ENCODE results near the gene ZNF319. TPM values are rescaled to one million over a fixed set of nuclear protein-coding genes. Genes with fewer than 3 reads are reported as not detected.

The ZNF319 gene
- total RNA-seq, 2 experiments from 2014 or later = 21.5 to 21.8 TPM

DNA sequence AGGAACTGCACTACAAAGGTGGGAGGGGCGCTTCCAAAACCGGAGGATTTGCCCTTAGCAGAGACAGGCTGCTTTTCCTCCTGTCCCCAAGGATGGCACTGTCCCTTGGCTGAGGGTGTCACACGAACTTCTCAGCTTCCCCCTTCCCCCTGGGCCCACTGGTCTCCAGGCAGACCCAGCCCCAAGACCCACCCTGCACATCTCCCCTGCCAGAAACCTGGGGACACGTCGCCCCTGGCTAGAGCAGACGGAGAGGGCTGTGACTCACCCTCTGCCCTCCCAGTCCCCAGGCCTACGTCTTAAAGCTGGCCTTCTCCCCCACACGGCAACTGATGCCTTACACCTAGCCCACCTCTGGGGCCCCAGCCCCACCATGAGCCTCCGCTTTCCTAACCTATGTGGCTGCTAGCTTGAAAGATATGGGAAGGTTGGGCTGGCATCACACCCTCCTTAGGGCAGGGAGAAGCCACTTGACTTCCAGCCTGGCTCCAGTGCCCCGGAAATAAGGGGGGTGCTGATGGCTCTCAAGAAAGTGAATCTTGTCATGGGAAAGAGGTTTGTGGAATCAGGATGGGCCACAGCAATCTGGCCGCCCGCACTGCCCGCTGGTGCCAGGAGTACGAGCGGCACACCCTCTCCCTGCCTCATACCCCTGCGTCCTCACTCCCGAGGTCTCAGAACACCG lies 4.6 kb downstream of the ZNF319 start:
- Mint-ChIP-seq H3K27ac (peak overlapping the region; percentile 65), H3K4me3 (no peak overlapping the region), H3K36me3 (peaks cover 6% of the 10 kb centered on the region), H3K27me3 (no peaks in the 10 kb centered on the region), H3K4me1 (peaks cover 33% of the 10 kb centered on the region), H3K9me3 (no peaks in the 10 kb centered on the region)
- DNase-seq (no peak), ATAC-seq (ENCODE audit: low read depth) (no peak)
- POLR2A ChIA-PET = no interaction called here

DNA sequence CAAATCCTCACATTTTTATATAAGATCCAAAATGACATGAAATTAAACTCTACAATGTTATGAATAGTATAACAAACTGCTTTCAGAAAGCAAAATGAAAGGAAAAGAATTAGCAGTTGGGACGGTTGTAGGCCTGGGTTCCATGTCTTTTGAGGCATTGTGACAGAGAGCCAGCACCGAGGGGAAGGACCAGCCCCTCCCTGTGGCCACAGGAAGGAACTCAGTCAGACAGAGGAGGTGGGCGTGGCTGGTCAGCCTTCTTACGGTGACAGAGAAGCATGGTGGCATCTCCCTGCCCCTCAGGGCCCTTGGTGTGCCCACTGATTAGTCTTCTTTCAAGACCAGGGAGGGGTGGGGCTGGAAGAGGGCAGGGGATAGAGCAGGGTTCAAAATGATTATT lies 5.7 kb downstream of the ZNF319 start:
- ATAC-seq (ENCODE audit: low read depth) = peak; percentile 21
- H3K36me3 Mint-ChIP-seq = peaks cover 6% of the 10 kb centered on the region
- no peak for DNase-seq
- peaks cover 33% of the 10 kb centered on the region for H3K4me1 Mint-ChIP-seq
- POLR2A ChIA-PET = no interaction called here
- H3K27ac Mint-ChIP-seq = peak overlapping the region; percentile 58
- no peaks in the 10 kb centered on the region for H3K27me3 Mint-ChIP-seq
- H3K9me3 Mint-ChIP-seq = no peaks in the 10 kb centered on the region
- H3K4me3 Mint-ChIP-seq = peak overlapping the region; percentile 35

DNA sequence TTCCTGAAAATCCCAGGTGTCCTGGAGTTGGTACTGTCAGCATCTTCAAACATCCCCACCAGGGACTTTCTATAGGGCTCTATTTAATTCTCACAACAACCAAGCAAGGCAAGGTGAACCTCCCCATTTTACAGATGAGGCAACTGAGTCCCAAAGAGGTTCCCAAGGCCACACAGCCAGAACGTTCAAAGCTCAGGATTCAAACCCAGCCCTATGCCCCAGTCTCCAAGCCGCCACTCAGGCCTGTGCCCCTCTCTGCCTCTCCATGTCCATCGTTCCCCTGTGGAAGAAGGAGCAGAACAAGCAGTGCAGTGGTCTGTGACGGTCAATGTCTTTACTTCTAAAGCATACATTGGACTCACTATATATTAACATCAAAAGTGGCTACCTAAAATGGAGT lies 6.1 kb downstream of the ZNF319 start:
- no peak for DNase-seq
- Mint-ChIP-seq H3K27me3 (no peaks in the 10 kb centered on the region), H3K9me3 (no peaks in the 10 kb centered on the region), H3K4me1 (peaks cover 30% of the 10 kb centered on the region), H3K27ac (no peak overlapping the region), H3K36me3 (peaks cover 6% of the 10 kb centered on the region), H3K4me3 (no peak overlapping the region)
- POLR2A ChIA-PET = no interaction called here
- no peak for ATAC-seq (ENCODE audit: low read depth)

DNA sequence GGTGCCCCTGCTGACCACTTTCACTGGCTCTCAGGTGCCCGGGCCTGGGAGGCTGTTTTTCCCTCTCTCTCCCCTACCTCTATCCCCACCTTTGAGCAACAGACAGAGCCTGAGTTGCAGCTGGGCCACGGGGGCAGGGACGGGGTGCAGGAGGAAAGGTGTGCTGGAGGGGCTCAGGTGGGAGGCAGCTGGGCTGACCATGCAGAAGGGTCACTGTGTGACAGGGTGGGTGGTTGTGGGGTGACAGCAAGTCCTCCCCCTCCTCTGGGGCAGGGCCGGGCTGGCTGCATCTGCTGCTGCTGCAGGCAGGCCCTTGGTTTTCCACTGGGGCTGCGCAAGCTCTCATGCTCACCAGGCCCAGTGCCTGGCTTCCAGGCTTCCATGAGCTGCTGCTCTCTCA lies 6.6 kb downstream of the ZNF319 start:
- Mint-ChIP-seq H3K9me3 (no peaks in the 10 kb centered on the region), H3K27me3 (no peaks in the 10 kb centered on the region), H3K4me1 (peaks cover 26% of the 10 kb centered on the region), H3K36me3 (peaks cover 6% of the 10 kb centered on the region), H3K4me3 (no peak overlapping the region), H3K27ac (no peak overlapping the region)
- POLR2A ChIA-PET = no interaction called here
- DNase-seq = no peak
- ATAC-seq (ENCODE audit: low read depth) = no peak

DNA sequence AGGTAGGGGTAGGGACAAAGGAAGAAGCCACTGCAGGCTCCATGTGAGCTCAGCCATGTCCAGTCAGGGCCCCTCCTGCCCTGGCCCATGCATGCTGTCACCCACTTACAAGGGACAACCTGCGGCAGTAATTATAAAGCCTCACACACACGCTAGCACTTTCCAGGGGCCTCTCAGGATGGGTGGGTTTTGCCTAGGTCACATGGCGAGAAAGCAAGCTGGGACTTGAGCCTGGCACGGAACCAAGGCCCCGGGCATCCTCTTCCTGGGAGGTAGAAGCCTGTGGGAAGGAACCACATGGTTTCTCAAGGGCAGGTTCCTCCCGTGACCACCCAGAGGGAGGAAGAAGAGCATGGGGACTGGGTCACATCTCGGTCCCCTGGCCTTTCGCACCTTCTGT lies 7.0 kb downstream of the ZNF319 start:
- peaks cover 21% of the 10 kb centered on the region for H3K4me1 Mint-ChIP-seq
- H3K27me3 Mint-ChIP-seq = no peaks in the 10 kb centered on the region
- no peak for ATAC-seq (ENCODE audit: low read depth)
- no peak for DNase-seq
- H3K27ac Mint-ChIP-seq = no peak overlapping the region
- POLR2A ChIA-PET = no interaction called here
- H3K4me3 Mint-ChIP-seq = no peak overlapping the region
- peaks cover 6% of the 10 kb centered on the region for H3K36me3 Mint-ChIP-seq
- no peaks in the 10 kb centered on the region for H3K9me3 Mint-ChIP-seq

DNA sequence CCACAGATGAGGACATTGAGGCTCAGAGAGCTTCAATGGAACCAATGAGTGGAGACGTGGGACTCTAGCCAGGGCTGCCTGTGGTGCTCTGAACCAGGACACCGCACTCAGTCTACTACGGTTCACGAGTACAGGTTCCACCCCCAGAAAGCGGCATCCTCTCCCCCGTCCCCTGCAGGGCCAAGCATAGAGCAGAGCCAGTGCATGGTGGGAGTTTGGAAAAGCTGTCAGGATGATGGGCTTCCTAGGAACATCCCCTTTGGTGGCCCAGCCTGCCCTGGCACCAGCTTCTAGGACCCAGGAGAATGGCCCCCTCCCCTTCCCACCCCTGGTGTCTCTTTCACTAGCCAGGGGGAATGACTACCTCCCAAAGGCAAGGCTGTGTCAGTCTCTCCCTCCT lies 8.4 kb downstream of the ZNF319 start:
- no peaks in the 10 kb centered on the region for H3K9me3 Mint-ChIP-seq
- H3K4me1 Mint-ChIP-seq = peaks cover 12% of the 10 kb centered on the region
- H3K4me3 Mint-ChIP-seq = no peak overlapping the region
- ATAC-seq (ENCODE audit: low read depth) = no peak
- POLR2A ChIA-PET = no interaction called here
- H3K36me3 Mint-ChIP-seq = peaks cover 2% of the 10 kb centered on the region
- no peaks in the 10 kb centered on the region for H3K27me3 Mint-ChIP-seq
- H3K27ac Mint-ChIP-seq = no peak overlapping the region
- no peak for DNase-seq

DNA sequence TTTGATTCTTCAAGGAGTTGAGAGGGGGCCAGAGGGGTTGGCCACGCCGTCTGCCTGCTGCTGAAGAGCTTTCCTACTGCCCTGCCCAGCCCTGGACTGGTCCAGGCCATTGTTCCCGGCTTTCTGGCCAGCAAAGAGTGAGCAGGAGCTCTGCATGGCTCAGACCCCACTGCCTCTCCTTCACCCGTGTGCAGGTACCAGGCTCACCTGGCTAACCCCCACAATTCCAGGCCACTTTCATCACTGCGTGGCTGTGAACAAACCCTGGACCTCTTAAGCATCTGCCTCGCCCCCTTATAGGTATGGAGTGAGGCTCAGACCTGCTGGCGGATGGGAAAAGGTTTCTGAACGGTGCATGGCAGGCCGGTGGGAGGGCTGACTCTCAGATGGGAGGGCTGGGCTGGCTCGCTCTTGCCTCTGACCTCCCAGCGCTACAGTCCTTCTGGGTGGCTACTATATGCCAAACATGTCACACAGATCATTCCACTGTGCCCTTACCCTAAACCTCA lies 8.9 kb downstream of the ZNF319 start:
- DNase-seq = no peak
- ATAC-seq (ENCODE audit: low read depth) = no peak
- Mint-ChIP-seq H3K4me3 (no peak overlapping the region), H3K9me3 (no peaks in the 10 kb centered on the region), H3K4me1 (peaks cover 12% of the 10 kb centered on the region), H3K36me3 (peaks cover 2% of the 10 kb centered on the region), H3K27me3 (peaks cover 2% of the 10 kb centered on the region), H3K27ac (no peak overlapping the region)
- POLR2A ChIA-PET = no interaction called here

DNA sequence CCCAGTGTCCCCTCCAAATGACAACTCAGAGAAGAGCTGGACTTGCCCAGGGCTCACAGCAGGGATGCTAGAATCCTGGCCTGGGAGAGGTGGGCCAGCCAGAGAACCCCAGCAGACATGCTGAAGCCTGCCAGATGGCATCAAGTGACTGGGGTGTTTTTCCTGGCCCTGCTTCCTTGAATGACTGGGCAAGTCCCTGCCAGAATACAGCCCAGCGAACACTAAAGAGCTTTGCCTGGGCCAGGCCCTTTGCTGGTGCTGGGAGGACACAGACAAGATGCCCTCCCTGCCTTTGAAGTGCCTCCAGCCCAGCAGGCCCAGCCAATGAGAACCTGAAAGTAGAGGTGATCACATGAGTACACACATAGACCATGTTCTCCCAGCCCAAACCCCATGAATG lies 11.5 kb downstream of the ZNF319 start:
- Mint-ChIP-seq H3K4me1 (peaks cover 2% of the 10 kb centered on the region), H3K27me3 (peaks cover 9% of the 10 kb centered on the region), H3K9me3 (no peaks in the 10 kb centered on the region), H3K27ac (no peak overlapping the region), H3K4me3 (no peak overlapping the region), H3K36me3 (no peaks in the 10 kb centered on the region)
- DNase-seq = no peak
- no peak for ATAC-seq (ENCODE audit: low read depth)
- POLR2A ChIA-PET = interaction anchor here (1.0 to 1.9 kb wide), 2 partner anchors 10 to 11 kb away, joined by 3 to 5 read pairs; partner anchors contain the start of gene ZNF319

DNA sequence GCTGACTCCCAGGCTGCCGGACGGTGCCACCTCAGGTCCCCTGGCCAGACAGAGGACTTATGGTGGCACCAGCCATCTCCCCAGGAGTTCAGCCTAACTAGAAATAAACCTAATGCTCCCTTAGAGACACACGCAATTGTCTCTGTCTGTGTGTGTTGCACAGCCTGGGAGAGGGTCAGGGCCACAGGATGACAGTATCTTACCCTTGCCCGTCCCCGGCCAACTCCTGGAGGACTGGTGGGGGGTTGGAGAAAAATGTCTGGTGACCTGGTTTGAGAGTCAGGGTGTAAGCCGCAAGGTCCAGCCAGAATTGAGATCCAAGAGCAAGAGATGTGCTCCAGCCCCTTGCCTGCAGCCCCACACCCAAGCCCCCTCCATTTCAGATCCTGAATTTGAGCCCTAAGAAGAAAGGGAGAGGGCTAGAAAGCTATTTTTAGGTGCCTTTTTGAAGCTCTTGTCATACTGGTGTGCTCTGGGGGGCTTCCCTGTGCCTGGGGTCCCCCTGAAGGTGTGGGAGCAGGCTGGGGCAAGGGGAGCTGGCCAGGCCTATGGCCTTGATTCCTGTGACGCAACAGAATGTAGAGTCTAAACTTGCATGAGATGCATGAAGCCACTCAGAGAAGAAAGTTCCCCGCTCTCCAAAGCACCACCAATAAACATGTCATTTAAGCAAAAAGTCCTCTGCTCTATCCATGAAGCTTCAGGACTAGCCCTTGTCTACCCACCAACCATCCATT lies 12.9 kb downstream of the ZNF319 start:
- Mint-ChIP-seq H3K27ac (no peak overlapping the region), H3K36me3 (no peaks in the 10 kb centered on the region), H3K4me3 (no peak overlapping the region), H3K27me3 (peaks cover 9% of the 10 kb centered on the region), H3K4me1 (peaks cover 2% of the 10 kb centered on the region), H3K9me3 (no peaks in the 10 kb centered on the region)
- POLR2A ChIA-PET = no interaction called here
- no peak for DNase-seq
- ATAC-seq (ENCODE audit: low read depth) = no peak

DNA sequence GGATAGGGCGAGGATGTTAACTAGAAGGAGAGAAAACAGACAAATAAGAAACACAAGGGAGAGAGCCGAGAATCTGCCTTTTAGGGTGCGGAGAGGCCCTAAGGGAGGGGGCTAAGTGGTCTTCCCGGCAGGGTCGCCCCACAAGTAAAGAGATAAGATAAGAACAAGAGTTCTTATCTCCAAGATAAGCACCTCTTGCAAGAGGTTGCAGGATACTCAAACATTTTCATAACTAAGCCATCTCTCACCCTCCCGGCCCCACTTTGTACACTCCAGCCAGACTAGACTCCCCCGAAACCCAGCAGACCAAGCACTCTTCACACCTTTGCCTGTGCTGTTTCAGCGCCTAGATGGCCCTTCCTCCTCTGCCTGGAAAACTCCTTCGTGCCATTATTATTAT lies 14.3 kb downstream of the ZNF319 start:
- Mint-ChIP-seq H3K4me3 (peak overlapping the region; percentile 4), H3K36me3 (no peaks in the 10 kb centered on the region), H3K27me3 (peaks cover 9% of the 10 kb centered on the region), H3K27ac (no peak overlapping the region), H3K9me3 (no peaks in the 10 kb centered on the region), H3K4me1 (peaks cover 2% of the 10 kb centered on the region)
- DNase-seq (no peak), ATAC-seq (ENCODE audit: low read depth) (no peak)
- POLR2A ChIA-PET = interaction anchor here (0.5 kb wide), 1 partner anchor 629 kb away, joined by 4 read pairs; no protein-coding TSS in a partner anchor

DNA sequence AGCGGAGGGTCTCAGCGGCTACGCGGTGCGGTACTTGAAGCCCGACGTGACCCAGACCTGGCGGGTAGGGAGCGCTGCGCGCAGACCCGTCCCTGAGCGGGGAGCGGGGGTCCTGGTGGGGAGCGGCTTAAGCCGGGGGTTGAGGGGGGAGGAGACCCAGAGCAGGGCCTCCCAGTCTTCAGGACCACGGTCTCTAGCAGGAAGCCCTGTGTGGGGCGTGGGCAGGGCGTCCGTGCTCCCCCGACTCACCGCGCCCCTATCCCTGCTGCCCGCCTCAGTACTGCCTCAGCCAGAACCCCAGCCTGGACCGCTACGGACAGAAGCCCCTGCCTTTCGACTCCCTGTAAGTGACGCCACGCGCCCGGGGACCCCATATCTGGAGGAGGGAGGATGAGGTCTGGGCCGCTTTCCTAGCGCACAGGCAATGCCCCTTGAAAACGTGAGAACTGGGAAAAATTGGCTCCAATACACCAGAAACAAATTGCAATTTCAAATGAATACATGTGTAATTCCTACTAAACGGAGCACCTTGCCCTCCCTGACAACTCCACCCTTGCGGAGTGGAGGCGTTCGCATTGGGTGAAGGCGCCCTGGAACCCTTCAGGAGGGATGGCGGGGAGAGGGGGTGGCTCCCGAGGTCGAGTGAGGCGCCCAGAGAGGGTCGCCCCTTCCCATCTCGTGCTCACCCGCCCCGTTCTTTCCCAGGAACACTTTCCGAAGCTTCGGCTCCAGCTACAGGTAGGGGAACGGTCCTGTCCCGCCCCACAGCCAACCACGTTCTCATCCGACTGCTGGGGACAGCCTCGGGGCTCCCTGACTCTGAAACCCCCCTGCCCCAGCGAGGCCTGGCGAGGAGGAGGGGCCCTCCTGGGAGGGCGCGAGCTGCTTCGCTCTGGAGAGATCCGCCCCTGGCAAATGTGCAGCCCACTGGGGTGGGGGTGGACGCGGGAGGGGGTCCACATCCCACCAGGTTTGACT lies 15.0 kb downstream of the ZNF319 start:
- H3K9me3 Mint-ChIP-seq = no peaks in the 10 kb centered on the region
- peak; percentile 60 for ATAC-seq (ENCODE audit: low read depth)
- peaks cover 9% of the 10 kb centered on the region for H3K27me3 Mint-ChIP-seq
- POLR2A ChIA-PET = interaction anchor here (0.5 to 0.6 kb wide), 2 partner anchors 15 to 628 kb away, joined by 3 to 4 read pairs; partner anchors contain the start of gene USB1
- H3K4me1 Mint-ChIP-seq = peaks cover 2% of the 10 kb centered on the region
- H3K36me3 Mint-ChIP-seq = no peaks in the 10 kb centered on the region
- DNase-seq = no peak
- peak overlapping the region; percentile 94 for H3K4me3 Mint-ChIP-seq
- peak overlapping the region; percentile 82 for H3K27ac Mint-ChIP-seq

DNA sequence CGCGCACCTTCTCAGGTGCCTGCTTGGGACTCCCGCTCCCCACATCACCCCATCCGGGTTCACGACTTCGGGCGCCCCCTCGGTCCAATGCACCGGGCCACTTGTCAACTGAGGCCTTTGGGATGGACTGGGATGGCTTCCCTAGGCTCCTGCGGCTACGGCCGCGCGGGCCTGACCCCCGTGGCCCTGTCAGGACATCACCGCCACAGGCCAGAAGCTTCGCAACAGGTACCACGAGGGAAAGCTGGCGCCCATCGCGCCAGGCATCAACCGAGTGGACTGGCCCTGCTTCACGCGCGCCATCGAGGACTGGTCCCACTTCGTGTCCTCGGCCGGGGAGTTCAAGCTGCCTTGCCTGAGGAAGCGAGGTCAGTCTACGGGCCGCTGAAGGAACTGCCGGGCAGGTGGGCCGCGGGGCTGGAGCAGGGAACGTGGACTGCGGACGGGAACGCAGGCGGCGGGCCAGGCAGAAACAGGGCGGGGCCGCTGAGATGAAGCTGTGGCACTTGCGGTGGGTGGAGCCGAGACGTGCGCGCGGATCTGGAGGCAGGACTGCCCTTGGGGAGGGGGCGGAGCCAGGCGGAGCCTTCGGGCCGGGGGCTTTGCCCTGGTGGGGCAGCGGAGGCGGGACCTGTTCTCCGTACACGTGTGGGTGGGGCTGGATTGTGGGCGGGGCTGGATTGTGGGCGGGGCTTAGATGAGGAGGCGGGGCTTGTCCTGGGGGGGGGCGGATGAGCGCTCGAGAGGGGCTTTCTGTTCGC lies 15.8 kb downstream of the ZNF319 start:
- Mint-ChIP-seq H3K27ac (peak overlapping the region; percentile 82), H3K27me3 (peaks cover 9% of the 10 kb centered on the region), H3K4me3 (peak overlapping the region; percentile 94), H3K36me3 (no peaks in the 10 kb centered on the region), H3K4me1 (peaks cover 2% of the 10 kb centered on the region), H3K9me3 (no peaks in the 10 kb centered on the region)
- ATAC-seq (ENCODE audit: low read depth) (peak; percentile 97), DNase-seq (peak; percentile 91)
- POLR2A ChIA-PET = interaction anchor here (0.6 kb wide), 1 partner anchor 16 kb away, joined by 3 read pairs; the partner anchor contains the start of gene USB1

Data from activated naive CD8-positive, alpha-beta T cell treated with anti-CD3 and anti-CD28 coated beads, Interleukin-2, amount 10 ng/mL, durations not matched to agents 7 days and 5 days (primary cell).